Cortex of kidney (tissue), 1 donor: ENCODE data around the gene RASGEF1C.

Experiments
- DNase-seq: peaks from one replicate; lab custom pipeline; 2025; lab: John Stamatoyannopoulos, UW

Gene RASGEF1C

DNA sequence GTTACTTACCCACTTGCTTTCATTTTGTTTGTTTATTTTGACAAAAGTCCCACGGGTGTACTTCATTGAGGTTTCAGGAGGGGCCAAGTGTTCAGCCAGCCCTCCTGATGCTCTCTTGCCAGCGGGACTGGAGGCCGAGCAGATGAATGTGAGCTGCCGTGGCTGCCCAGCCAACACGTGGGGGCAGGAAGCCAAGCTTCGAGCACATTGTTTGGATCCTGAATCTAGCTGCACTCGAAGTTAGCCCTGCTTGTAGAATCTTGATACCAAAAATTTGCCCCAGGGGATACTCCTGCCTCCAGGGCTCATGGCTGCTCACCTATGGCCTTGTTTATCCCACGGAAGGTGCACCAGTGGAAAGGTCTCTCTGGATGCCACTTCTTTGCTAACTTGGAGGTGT, 49.3 kb downstream of the RASGEF1C start:
- no peak for DNase-seq

DNA sequence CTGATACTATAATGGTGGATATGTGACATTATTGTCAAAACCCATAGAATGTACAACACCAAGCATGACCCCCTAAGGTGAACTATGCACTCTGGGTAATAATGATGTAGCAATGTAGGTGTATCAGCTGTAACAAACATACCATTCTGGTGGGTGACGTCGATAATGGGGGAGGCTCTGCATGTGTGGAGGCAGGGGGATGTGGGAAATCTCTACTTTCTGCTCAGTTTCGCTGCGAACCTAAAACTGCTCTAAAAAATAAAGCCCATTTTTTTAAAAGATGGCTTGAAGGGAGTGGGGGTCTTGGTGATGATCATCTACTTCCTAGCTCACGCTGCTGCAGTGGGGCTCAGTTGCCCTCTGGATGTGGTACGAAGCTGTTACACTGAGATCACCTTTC, 51.1 kb downstream of the RASGEF1C start:
- no peak for DNase-seq

DNA sequence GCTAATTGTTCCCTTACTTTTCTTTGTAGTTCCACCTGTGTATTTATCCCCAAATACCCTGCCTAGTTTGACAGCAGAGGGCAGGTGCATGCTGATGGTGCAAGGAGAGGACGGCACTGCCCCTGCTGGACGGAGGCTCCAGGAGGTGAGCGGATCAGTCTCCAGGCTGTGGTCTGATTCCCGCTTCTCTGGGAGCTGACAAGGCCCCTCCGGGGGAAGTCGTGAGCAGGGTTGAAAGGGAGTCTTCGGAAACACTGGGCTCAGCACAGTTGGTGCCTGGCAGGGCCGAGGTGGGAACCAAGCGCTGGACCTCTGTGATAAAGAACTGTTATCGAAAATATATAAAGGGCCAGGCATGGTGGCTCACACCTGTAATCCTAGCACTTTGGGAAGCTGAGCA, 52.9 kb downstream of the RASGEF1C start:
- no peak for DNase-seq

DNA sequence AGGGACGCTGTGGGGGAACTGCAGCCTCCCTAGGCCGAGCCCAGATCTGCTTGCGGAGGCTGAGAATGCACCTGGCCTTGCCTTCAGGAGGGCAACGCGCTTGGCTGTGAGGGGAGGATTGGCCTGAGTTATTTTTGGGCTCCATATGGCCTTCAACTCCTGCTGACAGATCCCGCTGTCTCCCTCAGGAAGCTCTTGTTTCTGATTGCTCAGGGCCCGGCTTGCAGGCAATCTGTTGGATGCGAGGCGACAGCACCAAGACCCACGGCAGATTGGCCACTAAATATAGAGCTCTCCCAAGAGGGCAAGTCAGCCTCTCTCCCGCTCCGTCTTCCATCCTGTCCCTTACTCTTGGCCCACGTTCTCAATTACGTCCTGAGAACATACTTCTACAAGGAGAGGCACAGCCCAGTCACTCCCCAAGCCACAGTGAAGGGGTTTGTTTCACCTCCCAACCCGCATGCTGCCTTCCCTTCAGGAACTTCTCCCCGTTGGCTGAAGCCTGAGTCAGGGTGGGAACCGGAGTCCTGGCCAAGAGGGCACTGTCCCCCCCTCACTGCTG, 53.6 kb downstream of the RASGEF1C start:
- no peak for DNase-seq

DNA sequence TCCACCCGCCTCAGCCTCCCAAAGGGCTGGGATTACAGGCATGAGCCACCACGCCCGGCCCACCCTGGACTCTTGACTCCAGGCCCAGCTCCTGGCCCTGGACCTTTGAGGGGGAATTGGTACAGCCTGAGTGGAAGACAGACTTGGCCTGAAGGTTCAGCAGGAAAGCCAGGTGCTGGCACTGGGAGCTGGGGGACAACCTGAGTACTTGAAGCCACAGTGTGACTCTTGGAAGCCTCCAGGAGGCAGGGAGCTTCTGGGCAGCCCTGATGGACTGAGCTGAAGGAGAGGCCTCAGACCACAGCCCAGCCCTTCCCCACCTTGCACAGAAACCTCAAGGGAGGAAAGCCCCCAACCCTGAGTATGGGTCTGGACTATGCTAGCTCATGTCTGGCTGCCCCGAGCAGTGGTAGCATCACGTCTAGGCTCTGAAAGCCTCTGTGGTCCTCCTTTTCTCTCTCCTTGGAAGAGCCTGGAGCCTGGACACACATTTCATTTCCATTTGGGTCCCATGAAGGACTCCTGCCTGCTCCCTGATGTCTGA, 54.1 kb downstream of the RASGEF1C start:
- no peak for DNase-seq

DNA sequence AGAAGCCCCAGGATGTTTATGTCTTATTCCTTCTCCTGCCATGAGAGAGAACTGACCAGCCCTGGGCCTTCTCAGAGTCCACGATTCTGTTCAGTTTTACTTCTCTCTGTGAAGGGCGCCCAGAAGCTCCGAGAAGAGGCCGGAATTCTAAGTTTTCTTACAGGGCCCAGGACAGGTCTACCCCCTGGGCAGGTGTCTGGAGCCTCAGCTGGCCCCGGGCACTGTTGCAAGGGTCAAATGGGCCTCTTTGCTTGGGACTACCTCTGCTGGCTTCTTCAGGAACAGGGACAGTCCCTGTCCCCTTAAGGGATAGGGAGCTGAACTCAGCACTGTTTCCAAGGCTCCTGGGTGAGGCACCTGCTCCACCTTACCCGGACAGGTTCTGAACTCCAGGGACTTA, 55.0 kb downstream of the RASGEF1C start:
- no peak for DNase-seq

DNA sequence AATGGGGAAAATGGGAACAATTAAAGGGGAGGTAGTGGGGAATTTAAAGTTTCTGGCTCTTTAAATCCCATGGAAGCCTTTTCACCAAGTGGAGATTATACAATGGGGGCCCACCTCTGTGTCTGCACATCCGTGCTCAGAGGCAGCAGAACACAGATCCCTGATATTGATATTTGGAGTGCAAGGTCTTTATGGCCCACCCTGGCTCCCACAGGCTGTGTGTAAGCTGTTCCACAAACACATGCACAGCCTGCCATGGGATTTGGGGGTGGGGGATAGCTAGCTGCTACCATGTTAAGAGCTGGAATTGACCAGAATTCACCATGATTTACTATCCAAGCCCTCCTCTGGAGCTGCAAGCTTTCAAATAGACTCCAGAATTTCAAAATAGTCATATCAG, 55.9 kb downstream of the RASGEF1C start:
- no peak for DNase-seq

DNA sequence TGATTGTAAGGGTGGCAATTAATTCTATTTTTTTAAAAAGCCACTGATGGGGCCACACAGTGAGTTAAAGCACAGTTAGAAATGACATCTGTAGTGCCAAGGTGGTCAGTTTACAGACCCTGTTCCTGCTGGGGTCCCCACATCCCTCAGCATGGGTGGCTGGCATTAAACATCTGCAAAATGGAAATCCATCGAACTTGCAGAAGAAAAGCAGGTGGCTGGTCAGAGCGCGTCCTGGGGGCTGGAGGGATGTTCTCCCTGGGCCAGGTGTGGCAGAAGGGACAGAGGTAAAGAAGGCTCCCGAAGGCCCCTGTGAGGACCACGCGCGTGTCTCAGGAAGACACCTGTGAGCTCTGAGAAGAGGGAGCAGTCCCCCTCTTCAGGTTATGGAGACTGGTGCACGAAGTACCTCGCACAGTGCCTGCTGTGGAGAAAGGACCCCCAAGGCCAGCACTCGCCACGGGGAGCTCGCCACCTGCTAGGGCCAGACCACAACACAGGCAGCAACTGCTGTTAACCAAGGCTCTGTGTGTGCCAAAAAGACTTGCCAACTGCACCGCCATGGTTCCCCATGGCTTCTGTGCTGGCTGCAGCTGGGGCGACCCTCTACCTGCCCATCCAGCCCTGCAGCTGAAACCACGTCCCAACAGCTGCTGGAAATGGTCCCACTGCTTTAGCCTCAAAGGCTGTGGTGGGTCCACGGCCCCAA, 65.2 kb downstream of the RASGEF1C start:
- no peak for DNase-seq

DNA sequence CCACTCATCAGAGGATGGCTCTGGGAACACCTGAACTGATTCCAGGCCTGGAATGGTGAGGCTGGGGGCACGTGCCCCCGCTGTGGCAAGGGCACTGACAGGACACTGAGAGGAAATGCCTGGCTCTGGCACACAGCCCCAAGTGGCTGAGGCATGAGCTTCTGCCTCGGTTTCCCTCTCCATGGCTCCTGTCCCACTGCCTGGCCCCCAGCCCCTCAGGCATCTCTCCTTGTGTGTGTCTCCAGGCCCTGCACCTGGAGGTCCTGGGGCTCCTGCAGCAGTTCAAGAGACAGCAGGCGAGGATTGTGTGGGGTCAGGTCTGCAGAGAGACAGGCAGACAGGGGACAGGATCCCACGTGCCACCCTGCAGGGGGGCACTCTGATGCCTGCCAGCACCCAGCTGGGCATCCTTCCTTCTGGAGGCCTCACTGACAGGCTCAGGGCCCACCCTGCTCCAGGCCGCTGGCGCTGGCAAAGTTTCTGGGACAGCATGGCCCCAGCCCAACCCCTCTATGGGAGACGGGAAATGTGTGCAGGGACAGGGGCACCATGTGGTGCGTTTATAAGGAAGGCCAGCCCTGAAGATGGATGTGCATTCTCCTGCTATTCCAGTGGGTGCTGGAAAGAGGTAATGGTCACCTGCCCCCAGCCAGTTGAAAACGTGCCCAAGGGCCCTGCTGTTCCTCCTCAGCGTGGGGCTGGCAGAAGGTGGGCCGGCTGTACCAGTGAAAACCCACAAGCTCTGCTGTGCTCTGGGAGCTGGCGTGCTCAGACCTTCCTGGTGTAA, 66.0 kb downstream of the RASGEF1C start:
- no peak for DNase-seq

DNA sequence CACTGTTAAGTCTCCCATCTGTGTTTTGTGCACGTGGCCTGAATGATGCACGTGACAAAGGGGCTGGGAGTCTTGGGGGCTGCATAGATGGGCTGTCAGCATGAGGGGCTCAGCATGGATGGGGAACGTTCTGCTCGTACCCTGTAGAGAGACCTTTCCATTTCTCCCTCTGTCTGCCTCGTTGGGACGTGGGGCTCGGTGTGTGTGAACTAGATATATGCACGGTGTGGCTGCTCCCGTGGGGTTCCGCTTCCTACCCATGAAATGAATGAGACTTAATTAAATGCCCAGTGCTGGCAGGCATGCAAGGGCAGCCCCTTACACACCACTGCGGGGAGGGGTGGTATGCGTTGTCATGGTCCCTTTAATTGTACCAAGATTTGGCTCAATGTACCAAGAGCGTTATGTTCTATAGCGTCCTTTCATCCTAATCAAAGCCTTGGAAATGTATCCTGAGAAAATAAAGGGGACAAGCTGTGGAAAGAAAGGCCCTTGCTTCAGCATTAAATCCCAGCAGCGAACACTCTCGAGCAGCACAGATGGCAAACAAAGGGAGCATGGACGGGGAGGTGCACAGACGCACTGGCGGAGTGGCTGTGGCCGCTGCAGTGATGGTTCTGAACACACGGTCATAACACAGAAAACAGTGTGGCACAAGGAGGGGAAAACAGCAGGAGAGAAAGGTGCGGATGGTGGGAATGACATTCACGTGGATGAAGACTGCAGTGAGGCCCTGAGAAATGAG, 66.8 kb downstream of the RASGEF1C start:
- no peak for DNase-seq

DNA sequence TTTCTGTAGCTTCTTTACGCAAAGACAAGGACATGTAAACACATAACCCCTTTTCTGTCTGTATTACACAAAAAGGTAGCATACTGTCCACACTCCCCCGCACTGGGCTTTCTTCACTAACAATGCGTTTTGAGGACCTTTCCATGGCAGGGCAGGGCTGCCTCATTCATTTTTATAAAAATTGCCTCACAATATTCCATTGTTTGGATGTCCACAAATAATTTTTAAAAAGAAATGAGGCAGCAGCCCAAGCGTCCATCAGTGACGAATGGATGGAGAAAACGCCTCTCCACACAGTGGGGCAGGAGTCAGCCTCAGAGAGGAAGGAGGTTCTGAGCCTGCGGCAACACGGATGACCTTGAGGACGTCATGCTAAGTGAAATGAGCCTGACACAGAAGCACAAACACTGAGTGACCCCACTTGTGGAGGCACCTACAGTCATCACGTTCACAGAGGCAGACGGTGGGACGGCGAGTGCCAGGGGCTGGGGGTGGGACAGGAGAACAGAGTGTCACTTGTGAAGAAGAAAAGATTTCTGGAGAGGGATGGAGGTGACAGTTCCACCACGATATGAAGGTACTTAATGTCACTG, 67.8 kb downstream of the RASGEF1C start:
- DNase-seq = no peak

DNA sequence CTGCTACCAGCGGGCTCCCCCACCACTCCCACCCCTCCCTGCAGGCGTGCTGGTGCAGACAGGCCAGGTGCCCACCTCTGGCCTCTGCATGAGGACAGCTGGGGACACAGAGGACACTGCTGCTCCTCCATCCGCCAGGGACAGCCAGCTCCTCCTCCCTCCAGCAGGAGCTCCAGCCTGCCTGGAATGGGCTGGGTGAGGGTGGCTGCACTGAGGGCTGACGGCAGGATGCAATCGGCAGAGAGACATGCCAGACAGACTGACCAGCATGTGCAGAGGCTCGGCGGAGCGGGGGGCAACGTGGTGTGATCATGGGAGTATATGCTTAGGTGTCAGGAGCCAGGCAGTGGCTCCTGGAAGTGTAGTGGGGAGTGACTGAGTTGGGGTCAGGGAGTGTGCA, 68.4 kb downstream of the RASGEF1C start:
- no peak for DNase-seq

DNA sequence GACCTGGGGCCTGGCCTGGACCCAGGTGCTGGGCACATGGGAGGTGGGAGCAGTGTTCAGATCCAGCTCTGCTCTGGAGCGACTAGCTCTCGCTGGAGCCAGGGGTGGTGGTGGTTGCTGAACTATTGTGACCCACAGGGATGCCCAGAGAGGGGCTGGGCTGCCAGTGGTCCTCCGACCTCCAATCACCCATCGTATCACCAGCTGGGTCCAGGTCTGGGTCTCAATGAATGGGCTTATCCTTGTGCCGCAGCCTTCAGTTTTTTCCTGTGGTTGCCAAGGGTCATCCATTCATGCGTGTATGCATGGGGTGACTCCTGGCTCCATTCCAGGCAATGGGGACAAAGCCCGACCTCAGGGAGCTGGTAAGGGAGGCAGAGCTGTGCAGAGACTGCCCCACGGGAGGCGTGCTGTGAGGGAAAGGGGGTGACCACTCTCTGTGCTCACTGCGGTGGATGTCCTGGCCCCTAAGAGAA, 68.9 kb downstream of the RASGEF1C start:
- DNase-seq = no peak

DNA sequence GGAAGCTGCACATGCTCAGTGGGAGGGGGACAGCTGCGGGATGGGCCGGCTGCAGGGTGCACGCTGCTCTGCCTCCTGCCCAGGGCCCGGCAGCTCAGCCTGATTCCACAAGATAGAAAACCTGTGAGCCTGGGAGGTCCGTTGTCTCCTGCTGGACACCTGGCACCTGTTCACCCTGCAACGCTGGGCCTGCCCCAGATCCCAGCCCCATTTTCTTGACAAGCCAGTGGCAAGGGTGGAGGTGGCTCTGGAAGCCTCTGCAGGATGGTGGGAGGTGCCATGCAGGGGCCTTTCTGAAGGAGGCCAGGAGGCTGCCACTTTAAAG, 69.3 kb downstream of the RASGEF1C start:
- DNase-seq = no peak

DNA sequence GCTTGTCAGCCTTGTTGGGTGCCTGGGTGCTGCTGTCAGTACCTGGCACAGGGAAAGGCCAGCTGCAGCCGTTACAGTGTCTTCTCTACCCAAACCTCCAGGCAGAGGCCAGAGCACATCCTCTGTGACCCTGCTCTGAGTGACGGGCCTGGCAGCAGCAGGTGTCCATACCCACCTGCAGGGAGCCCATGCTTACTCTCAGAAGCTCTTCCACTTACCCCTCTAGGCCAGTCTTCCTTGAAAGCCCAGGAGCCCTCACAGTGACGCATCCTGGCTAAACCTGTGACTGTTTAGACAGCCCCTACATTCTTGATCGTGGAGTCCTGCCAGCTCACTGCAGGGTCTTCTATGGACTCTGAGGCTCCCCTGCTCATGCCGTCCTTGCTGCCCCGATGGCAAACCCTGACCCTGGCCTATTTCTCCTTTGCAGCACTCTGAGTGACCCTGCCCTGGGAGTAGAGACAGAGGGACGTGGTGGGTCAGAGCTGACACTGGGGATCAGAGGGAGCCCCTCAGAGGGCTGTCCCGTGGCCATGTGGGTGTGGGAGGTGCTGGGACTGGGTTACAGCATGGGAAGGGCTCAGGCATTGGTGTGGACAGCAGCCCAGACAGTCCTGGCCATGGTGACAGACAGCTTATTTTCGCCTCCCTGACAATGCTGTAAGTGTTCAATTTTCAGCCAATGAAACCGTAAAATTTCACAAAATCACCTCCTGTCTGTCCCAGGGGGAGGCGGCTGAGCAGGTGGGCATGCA, 69.9 kb downstream of the RASGEF1C start:
- DNase-seq = no peak

DNA sequence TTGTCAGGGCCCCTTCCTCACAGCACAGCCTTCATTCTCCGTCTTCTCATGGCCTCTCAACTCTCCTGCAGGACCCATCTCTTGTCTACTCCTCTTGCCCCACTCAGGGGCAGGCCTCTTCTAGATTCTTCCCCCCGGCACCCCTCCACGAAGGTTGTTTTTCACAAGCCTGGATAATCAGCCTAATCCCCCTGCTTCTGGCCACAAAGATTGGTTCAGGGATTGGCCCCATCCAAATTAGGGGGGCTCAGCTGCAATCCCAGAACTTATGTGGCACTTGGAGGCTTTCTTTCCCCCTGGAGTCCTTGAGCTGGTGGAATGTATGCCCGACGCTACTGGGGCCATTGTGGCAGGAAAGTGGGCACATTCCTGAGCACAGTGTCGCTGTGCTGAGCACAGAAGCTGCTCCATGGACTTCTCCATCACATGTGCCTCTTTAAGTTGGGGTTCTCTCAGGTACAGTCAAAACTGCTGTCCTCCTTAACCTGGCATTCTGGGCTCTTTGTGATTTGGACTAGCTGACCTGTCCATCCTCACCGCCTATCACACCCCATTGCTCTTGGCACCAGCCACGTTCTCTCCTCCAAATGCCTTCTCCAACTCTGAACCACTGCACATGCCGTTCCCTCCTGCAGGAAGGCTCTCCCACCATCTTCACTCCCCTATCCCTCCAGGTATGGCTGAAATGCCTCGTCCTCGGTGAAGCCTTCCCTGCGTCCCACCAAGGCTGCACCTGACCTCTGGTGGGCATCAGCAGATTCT, 70.6 kb downstream of the RASGEF1C start:
- no peak for DNase-seq

DNA sequence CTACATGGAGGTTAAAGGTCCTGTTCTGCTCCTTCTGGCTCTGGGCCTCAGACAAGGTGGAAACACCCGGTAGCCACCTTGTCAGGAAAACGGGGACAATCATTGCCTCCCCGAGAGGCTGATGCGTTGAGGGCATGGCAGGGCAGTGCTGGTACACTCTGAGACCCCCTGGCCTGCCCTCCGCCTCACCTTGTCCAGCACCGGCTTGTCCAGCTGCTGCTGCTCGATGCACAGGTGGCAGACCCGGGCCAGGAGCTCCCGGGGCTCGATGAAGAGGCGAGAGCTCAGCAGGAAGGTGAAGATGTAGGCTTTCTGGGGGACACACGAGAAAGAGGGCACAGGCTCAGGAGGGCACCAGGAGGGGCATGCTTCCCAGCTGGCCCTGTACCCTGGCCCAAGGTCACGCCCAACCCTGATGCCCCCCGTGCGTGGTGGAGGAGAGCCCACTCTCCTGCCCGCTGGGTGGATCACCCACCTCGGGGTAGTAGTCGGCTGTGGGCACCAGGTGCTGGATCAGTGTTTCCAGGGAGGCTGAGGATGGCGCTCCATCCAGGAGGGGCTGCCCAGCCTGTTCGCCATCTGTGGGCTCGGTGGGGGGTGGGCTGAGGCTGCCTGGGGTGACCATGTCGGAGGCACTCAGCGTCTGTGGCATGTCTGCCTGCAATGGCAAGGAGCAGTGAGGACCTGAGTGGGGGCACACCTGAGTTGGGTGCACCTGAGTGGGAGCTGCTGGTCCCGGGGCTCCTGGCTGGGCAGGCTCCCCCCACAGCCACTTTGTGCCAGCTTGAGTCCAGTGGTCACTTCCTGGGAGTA, 71.4 kb downstream of the RASGEF1C start:
- DNase-seq = no peak

DNA sequence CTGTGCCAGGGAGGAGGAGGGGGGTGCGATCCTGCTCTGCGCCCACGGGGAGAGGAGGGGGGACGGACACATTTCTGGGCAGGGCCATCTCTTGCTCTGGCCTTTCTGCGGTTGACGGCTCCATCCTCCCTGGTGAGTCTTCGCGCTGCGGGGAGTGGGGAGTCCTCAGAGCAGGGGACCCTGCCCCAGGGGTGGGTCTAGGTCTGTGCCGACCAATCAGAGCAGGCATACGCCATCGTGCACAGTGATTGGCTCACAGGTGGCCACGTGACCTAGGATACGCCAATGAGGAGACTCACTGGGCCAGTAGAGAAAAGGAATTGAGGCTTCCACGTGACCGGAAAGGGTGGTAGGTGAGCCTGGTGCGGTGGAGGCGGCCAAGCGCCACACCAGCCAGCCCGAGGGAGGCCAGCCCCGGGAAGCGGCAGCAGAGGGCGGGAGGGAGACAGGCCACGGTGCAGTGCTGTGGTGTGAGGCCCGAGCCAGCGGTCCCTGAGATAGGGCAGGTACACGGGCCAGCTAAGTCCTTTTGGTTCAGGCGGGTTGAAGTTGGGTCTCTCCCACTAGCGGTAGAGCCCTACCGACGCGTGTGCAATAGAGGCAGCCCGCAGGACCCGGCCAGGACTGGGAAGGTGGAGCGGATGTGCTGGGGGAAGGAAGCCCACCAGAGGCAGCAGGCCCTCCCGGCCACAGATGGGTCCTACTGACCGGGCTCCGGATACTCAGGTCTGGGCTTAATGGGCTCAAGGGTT, 72.2 kb downstream of the RASGEF1C start:
- DNase-seq = no peak
